GM18519 (cell line): ENCODE measurements around the gene SPN.
"Not testable (repeated sequence)": the region's sequence is repeated elsewhere in the genome, so short reads cannot be mapped to it uniquely, and the experiment has no call there.

ENCODE experiments used
- ATAC-seq: cut with Tn5 transposase; IDR thresholded peaks from one replicate; pipeline ENCODE4 v1.9.1; 2021; ENCODE audit warnings: mild to moderate bottlenecking, moderate library complexity; ENCODE audit not compliant: unreplicated experiment, low FRiP score

SPN gene

DNA sequence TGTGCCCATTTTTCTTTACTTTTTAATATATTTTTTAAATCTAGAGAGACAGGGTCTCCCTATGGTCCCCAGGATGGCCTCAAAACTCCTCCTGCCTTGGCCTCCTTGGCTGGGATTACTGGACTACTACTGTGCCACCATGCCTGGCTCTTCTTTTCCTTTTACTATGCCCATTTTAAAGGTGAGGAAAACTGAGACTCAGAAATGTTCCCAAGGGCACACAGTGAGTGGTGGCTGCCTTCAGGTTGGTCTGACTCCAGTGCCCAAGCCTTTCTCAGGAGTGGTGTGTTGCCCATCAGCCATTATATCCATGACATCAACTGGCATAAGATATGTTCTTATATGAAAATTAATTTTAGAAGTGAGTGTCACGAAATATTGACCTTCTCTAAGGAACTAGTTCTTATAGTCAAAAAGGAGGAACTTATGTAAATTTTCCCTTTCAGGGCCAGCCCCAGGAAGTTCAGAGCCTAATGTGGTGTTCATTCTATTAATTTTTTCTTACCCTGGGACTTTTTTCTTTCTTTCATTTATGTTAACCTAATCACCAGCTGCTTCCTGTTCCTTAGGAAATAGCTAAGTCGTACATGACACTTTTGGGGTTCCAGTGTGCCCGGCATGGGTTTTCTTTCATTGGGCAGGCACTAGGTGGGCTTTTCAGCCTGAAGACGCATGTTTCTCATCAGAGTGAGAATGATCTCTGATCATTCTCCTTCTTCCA lies 17.9 kb upstream of the SPN start:
- no peak for ATAC-seq

GRCh38 chr16:29645694-29646187 lies 17.3 kb upstream of the SPN start:
- no peak for ATAC-seq

DNA sequence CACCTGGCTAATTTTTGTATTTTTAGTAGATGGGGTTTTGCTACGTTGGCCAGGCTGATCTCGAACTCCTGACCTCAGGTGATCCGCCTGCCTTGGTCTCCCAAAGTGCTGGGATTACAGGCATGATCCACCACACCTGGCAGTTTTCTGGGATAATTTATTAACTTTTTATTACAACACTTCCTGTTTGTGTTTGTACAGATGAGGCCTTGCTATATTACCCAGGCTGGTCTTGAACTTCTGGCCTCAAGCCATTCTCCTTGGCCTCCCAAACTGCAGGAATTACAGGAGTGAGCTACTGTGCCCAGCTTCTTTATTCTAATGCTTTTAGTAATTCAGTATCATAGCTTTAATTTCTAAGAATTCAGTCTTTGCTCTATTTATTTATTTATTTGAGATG lies 16.1 kb upstream of the SPN start:
- no peak for ATAC-seq

GRCh38 chr16:29649588-29650494 lies 13.2 kb upstream of the SPN start:
- no peak for ATAC-seq

GRCh38 chr16:29650771-29651170 lies 12.3 kb upstream of the SPN start:
- ATAC-seq: no peak

GRCh38 chr16:29651774-29652349 lies 11.2 kb upstream of the SPN start:
- ATAC-seq: no peak

- no peak for ATAC-seq
Measured at GRCh38 chr16:29653471-29653870, 9.6 kb upstream of the SPN start.

GRCh38 chr16:29653890-29654289 lies 9.2 kb upstream of the SPN start:
- ATAC-seq: not testable (repeated sequence)

- ATAC-seq: no peak
Measured at GRCh38 chr16:29656688-29657523, 6.1 kb upstream of the SPN start.

GRCh38 chr16:29658705-29659104 lies 4.3 kb upstream of the SPN start:
- no peak for ATAC-seq

- ATAC-seq: no peak
Measured at GRCh38 chr16:29662000-29662728, 883 bp upstream of the SPN start.

DNA sequence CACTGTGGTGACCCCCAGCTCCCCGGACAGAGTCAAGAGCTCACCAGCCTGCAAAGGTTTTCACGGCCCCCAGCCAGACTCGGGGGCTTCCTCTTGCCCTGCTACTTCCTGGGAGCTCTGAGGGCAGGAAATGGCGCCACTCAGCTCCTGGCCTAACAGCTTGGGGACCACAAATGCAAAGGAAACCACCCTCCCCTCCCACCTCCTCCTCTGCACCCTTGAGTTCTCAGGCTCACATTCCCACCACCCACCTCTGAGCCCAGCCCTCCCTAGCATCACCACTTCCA lies 375 bp upstream of the SPN start:
- ATAC-seq: no peak

- ATAC-seq: no peak
Measured at GRCh38 chr16:29663807-29664090, 702 bp downstream of the SPN start.

DNA sequence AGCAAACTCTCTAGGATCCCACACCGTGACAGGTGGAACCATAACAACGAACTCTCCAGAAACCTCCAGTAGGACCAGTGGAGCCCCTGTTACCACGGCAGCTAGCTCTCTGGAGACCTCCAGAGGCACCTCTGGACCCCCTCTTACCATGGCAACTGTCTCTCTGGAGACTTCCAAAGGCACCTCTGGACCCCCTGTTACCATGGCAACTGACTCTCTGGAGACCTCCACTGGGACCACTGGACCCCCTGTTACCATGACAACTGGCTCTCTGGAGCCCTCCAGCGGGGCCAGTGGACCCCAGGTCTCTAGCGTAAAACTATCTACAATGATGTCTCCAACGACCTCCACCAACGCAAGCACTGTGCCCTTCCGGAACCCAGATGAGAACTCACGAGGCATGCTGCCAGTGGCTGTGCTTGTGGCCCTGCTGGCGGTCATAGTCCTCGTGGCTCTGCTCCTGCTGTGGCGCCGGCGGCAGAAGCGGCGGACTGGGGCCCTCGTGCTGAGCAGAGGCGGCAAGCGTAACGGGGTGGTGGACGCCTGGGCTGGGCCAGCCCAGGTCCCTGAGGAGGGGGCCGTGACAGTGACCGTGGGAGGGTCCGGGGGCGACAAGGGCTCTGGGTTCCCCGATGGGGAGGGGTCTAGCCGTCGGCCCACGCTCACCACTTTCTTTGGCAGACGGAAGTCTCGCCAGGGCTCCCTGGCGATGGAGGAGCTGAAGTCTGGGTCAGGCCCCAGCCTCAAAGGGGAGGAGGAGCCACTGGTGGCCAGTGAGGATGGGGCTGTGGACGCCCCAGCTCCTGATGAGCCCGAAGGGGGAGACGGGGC lies 1.3 kb downstream of the SPN start:
- ATAC-seq: no peak

GRCh38 chr16:29665294-29666077 lies 2.4 kb downstream of the SPN start:
- ATAC-seq: no peak

- ATAC-seq: not testable (repeated sequence)
Measured at GRCh38 chr16:29667322-29667610, 4.2 kb downstream of the SPN start.

GRCh38 chr16:29667755-29668154 lies 4.7 kb downstream of the SPN start:
- ATAC-seq: no peak

DNA sequence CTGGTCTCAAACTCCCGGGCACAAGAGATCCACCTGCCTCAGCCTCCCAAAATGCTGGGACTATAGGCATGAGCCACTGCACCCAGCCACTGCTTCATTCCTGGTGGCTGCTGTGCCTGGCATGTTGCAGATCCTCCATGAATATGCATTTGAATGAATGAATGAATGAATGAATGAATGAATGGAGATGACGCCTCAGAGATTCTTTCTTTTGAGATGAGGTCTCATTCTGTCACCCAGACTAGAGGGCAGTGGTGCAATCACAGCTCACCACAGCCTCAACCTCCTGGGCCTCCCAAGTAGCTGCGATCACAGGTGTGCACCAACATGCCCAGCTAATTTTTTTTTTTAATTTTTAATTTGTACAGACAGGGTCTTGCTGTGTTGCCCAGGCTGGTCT lies 5.2 kb downstream of the SPN start:
- no peak for ATAC-seq

- ATAC-seq: no peak
Measured at GRCh38 chr16:29673501-29673900, 10.5 kb downstream of the SPN start.
